Stimulated activated CD4-positive, alpha-beta T cell treated with anti-CD3 and anti-CD28 coated beads, Interleukin-12 subunit alpha, Interleukin-12 subunit beta, amount 100 ng/mL, for 24 hours (primary cell): ENCODE measurements around the gene CLCN6.
A peak's percentile ranks its signal among the peaks of the same experiment; 100 is the strongest.

ENCODE experiments used
- DNase-seq, 2 experiments: peaks; one replicate each; pipeline ENCODE4 v3.0.0-alpha.2; 2020; ENCODE audit warnings: low read depth in 2 of 2

The CLCN6 gene

DNA sequence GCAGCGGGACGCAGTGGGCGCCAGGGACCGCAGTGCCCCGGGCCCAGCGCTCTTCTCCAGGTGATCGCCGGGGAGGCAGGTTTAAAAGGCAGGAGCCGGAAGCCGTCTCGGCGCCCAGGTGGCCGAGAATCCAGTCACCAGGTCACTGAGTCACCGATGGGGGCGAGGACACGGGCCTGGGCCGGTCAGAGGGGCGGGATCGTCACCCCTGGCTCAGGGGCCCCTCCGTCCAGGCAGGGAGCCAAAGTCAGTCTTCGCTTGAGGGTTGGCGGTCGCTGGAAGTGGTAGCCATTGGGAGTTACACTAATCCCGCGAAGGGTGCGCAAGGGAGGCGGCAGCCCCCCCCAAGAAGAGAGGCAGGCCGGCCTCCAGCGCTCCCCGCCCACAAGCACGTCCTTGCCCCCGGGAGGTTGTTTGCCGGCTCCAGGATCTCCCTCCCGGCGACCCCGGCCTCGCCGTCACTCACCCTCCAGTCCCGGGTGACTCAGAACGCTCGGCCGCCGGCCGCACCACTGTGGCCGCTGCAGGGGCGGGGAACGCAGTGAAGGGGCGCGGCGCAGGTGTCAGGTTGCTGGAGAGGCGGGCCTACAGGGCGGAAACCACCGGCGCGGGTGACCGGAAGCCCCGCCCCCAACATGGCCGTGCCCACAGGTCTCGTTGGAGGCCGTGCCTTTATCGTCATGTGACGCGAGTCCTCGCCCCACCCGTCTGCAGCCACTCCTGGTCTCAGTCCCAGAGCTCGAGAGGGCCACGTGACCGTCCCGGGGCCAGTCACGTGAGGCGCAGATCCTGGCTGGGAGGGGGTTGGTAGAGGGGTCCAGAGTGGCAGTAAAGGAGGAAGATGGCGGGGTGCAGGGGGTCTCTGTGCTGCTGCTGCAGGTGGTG lies at the start of gene CLCN6, which contains the start of gene MTHFR:
Gene CLCN6, plus strand, starts transcription at position 770 of the 885 bp plus-strand sequence. Its CDS starts 72 bp downstream, at position 842.
Gene MTHFR, minus strand, starts transcription at position 543 of the 885 bp plus-strand sequence. CDS start 2,848 bp downstream, outside the sequence.
- peak; percentile 95 to 99 for DNase-seq

DNA sequence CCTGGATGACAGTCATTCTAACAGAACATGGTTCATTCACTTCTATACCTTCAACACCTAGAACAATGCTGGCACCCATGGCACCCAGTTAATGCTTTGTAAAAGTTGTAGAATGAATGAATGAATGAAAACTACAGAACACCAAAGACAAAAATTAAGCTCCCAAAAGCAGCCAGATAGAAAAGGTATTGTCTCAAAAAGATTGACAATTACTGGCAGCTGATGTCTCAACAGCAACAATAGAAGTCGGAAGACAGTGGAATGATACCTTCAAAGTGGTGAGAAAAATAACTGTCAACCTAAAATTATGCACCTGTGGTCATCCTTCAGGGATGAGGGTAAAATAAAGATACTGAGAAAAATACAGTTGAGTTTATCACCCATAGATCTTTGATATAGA lies 48.9 kb upstream of the CLCN6 start:
- DNase-seq: no peak

DNA sequence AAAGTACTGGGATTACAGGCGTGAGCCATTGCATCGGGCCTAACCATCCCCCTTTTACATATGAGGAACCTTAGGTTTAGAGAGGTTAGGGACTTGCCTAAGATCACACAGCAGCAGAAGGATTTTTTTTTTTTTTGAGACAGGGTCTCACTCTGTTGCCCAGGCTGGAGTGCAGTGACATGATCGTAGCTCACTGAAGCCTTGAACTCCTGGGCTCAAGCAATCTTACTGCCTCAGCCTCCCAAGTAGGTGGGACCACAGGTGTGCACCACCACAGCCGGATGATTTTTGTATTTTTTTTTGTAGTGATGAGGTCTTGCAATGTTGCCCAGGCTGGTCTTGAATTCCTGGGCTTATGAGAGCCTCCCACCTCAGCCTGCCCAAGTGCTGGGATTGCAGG lies 46.2 kb upstream of the CLCN6 start:
- DNase-seq: no peak

DNA sequence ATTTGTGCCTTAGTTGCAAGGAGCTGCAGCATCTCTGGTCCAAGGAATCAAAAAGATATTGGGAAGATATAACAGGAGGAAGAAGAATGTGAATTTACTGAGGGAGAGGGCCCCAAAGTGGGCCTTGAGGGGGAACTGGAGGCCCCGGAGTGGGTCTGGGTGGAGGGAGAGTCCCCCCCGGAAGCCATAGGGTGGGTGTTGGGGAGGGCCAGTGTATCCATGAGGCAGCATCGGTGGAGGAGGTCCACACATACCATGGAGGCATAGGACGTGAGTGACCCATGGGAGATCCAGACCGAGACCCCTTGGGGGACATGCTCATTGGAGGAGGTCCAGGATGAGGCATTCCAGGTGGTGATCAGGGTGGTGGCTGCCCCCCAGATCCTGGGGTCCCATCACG lies 44.7 kb upstream of the CLCN6 start:
- no peak for DNase-seq

- DNase-seq: peak in 1 of 2 experiments; percentile 11
These were observed 44.0 kb upstream of the CLCN6 start, which contains the start of gene C1orf167 for GRCh38 chr1:11761988-11762406. Gene C1orf167 (plus strand): TSS chr1:11762193. CDS start chr1:11764401, 2,208 bp downstream.

DNA sequence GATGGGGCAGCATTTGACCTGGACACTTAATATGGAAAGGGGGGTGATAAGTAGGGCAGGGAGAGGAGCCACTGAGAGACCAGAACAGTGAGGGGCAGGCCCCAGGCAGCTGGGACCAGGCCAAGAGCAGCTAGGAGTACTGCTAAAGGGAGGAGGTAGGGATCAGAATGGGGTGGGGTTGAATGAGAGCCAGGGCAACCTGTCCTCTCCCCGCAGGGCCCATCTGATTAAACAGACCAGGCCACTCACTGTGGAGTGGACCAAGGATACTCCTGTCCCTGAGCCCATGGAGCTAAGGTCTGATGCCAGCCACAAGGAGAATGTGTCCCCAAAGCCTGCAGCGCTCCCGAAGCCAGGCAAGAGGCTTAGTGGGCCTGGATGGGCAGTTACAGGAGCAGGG lies 41.9 kb upstream of the CLCN6 start:
- no peak for DNase-seq

DNA sequence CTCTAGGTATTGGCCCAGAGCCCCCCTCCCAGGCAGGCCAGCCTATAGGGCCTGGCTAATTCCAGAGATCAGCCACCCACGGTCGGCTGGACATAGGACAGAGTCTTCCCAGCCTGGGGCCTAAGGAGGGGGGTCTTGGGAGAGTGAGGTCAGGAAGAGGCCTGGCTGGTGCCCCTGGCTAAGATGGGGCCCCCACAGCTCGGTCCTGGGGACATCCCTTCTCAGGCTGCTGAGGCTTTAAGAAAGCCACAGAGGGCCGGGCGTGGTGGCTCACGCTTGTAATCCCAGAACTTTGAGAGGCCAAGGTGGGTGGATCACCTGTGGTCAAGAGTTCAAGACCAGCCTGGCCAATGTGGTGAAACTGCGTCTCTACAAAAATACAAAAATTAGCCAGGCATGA lies 41.5 kb upstream of the CLCN6 start:
- no peak for DNase-seq

- no peak for DNase-seq
These were observed 40.1 kb upstream of the CLCN6 start for GRCh38 chr1:11765661-11766428.

GRCh38 chr1:11766429-11766776 lies 39.6 kb upstream of the CLCN6 start:
- no peak for DNase-seq

DNA sequence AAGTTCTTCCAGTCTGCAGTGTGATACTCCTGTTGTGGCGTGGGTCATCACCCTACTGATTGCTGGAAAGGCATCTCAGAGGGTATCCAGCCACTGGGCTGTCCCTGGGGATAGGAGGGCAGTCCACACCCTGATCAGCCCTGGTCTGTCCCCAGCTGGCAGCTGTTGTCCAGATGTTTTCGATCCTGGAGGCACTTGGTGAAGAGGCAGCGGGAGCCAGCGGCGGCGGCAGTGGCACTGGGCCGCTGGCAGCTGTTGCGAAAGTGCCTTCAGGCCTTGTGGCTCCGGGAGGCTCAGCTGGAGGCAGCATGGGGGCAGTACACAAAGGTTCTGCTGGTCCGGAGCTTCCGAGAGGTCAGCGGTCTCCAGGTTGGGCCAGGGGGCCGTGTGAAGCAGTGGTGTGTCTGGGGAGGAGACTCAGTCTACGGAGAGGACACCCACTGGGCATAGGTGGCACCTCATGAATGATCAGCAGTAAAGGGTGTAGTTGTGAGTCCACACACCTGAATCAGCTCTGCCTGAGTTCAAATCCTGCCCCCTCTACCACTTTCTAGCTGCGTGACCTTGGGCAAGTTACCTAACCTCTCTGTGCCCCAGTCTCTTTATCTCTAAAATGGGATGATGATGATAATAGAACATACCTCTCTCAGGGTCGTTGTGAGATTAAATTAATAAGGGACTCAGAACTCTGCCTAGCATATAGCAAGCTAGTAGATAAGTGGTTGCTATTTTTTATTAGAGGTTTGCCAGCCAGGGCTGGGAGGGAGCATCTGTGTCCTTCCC lies 37.9 kb upstream of the CLCN6 start:
- DNase-seq: no peak

GRCh38 chr1:11768821-11769220 lies 37.2 kb upstream of the CLCN6 start:
- DNase-seq: no peak

GRCh38 chr1:11769274-11769673 lies 36.7 kb upstream of the CLCN6 start:
- no peak for DNase-seq

DNA sequence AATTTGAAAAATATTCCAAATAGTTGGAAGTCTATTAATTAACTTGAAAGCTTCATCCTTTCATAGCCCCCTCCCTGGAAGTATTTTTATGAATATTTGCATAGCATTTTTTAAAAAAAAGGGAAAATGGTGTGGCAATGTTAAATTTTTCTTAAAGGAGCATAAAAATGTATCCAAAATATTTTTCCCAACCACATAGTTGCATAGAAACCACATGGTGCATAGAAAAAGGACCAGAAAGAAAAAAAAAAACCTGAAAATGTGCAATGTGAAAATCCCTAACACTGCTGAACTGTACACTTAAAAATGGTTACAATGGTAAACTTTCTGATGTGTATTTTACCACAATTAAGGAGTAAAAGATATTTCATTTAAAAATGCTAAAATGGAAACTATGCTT lies 36.0 kb upstream of the CLCN6 start:
- no peak for DNase-seq

DNA sequence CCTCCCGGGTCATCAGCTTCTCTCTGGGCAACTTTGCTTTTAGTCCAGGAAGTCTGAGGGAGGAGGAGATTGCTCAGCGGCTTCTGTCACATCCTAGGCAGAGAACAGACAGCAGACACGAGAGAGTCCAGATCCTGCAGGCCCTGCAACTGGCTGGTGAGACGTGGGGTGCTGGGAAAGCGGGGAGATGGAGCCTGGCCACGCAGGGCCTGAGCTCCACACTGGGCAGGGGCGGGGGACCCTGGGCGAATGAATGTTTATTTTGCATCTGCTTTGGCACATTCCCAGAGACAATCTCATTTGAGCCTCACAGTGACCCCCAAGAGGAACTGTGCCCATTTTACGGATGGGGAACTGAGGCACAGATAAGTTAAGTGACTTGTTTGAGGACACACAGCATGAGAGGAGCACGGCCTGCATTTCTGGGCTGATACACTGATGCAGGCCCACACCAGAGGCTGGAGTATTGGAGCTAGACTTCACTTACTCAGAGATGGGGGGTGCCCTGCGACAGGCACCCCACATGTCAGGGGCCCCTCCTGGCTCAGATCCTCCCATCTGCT lies 34.4 kb upstream of the CLCN6 start:
- no peak for DNase-seq

- DNase-seq: no peak
These were observed 33.5 kb upstream of the CLCN6 start for GRCh38 chr1:11772458-11772857.

DNA sequence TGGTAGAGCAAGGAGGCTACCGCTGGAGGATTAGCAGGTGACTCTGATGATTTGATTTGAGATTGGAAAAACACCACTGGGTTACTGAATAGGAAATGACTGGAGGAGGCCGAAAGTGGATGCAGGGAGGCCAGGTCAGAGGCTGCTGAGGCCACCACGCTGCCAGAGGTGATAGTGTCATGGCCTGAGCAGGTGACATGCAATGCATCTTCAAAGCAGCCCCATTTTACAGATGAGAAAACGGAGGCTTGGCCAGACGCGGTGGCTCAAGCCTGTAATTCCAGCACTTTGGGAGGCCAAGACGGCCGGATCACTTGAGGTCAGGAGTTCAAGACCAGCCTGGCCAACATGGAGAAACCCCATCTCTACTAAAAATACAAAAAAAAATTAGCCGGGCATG lies 31.2 kb upstream of the CLCN6 start:
- DNase-seq: no peak

DNA sequence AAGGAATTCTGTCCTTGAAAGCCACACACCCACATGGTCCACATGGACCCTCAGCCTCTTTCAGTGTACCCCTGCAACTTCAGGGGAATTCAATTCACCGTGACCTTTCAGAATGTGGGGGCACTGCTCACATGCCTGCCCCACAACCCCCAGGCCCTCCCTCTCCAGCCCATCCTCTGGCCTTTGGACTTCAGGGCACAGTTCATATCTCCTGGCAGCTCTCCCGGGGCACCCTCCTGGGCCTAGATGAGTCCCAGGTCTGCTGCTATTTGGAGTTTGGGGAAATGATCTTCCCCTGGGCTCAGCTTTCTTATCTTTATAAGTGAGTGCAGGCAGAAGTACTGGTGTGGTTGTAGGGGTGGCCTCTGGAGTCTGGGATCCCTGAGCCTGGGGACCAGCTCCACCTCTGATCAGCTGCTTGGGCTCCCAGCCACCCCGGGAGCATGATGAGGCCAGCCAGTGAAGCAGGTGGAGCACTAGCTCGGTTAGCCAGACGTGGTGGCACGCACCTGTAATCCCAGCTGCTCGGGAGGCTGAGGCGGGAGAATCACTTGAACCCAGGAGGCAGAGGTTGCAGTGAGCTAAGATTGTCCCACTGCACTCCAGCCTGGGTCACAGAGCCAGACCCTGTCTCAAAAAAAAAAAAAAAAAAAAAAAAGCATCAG lies 28.2 kb upstream of the CLCN6 start:
- no peak for DNase-seq

DNA sequence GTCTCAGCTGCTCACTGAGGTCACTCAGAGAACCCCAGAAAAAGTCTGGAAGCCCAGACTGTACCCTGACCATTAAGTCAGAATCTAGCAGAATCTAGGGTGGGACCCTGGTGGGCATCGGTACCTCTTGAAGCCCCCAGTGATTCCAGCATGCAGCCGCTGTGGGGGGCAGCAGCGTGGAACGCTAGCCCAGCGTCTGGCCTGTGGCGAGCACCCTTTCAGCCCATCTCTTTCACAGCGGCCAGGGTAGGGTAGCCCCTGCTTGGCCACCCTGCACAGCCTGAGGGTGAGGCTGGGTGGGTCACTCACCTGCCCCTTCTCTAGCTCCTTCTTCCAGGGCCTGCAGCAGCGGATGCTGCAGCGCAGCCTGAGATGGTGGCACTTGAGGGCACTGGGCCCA lies 27.7 kb upstream of the CLCN6 start:
- DNase-seq: no peak

DNA sequence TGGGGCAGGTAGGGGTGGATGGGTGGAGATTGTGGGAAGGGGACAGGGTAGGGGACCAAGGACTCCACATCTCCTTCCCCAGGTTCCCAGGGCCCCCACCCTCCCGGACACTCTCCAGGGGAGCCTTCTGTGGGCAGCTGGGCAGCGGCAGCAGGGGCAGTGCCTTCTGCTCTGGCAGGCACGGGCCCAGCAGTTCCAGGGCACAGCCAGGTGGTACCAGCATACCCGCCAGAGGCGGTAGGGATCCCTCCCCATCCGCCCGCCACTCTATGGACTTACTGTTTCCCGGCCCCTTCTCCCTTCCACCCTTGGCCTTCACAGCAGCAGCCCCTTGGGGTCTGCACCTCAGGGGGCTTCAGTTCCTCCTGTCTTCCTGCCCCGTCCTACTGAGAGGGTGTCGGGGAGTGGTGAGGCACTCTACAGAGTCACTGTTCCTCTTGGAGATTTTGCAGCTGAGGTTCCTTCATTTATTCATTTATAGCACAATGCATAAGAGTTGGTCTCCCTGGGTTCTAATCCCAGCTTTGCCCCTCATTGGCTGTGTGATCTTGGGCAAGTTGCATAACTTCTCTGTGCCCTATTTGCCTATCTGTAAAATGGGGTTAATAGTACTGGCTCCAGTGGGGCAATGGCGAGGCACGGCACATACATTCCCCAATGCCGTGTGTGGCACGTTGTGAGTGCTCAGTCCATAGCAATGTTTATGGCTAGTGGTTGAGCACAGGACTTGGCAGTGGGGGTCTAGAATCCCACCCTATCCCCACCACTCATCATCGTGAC lies 27.0 kb upstream of the CLCN6 start:
- DNase-seq: no peak

GRCh38 chr1:11779715-11780379 lies 26.1 kb upstream of the CLCN6 start:
- DNase-seq: no peak
